ENCODE results near the gene NDUFB8.

- TF ChIP-seq CTCF (conservative IDR thresholded peaks at IDR 0.05; ENCODE audit: low read depth, low read length) (no peak), FOS (IDR thresholded peaks at IDR 0.05; ENCODE audit: low read depth, low read length) (no peak), CEBPB (IDR thresholded peaks at IDR 0.05; ENCODE audit: low read depth, low read length) (no peak), POLR2A (IDR thresholded peaks at IDR 0.05; ENCODE audit: low read depth, low read length) (no peak), RAD21 (IDR thresholded peaks at IDR 0.05; ENCODE audit: low read length) (no peak), USF2 (IDR thresholded peaks at IDR 0.05; ENCODE audit: low read depth, low read length) (no peak), MAZ (IDR thresholded peaks at IDR 0.05; ENCODE audit: borderline replicate concordance, low read depth, low read length) (no peak)
Measured at GRCh38 chr10:100490531-100490930, 39.1 kb downstream of the NDUFB8 start.

Data from IMR-90 (cell line).